TTC549 (cell line): ENCODE measurements around the gene COA5.

ENCODE experiments used
- FAIRE-seq: peaks from 2 replicates; lab custom pipeline; 2012; peaks lifted over from hg19 to GRCh38; lab: Jason Lieb, UNC

Gene COA5

GRCh38 chr2:98571121-98571701 is 37.1 kb downstream of the COA5 start:
- FAIRE-seq, result no peak

- FAIRE-seq, result no peak
Measured at GRCh38 chr2:98570356-98570755, 38.0 kb downstream of the COA5 start.

- FAIRE-seq, result no peak
Measured at GRCh38 chr2:98569915-98570314, 38.4 kb downstream of the COA5 start.

- FAIRE-seq, result no peak
Measured at GRCh38 chr2:98569197-98569793, 39.0 kb downstream of the COA5 start.

- FAIRE-seq, result no peak
Measured at GRCh38 chr2:98568161-98568956, 40.0 kb downstream of the COA5 start.

- FAIRE-seq, result no peak
Measured at GRCh38 chr2:98565941-98566340, 42.4 kb downstream of the COA5 start.

GRCh38 chr2:98565286-98565860 is 42.9 kb downstream of the COA5 start:
- no peak for FAIRE-seq

- FAIRE-seq, result no peak
Measured at GRCh38 chr2:98564541-98565132, 43.7 kb downstream of the COA5 start.

GRCh38 chr2:98563394-98563793 is 44.9 kb downstream of the COA5 start:
- no peak for FAIRE-seq

GRCh38 chr2:98561902-98562695 is 46.2 kb downstream of the COA5 start:
- no peak for FAIRE-seq

- FAIRE-seq, result no peak
Measured at GRCh38 chr2:98561018-98561417, 47.3 kb downstream of the COA5 start.

GRCh38 chr2:98560256-98560771 is 48.0 kb downstream of the COA5 start:
- FAIRE-seq, result no peak

GRCh38 chr2:98559581-98559980 is 48.7 kb downstream of the COA5 start:
- FAIRE-seq, result no peak

GRCh38 chr2:98558852-98559530 is 49.3 kb downstream of the COA5 start:
- no peak for FAIRE-seq

GRCh38 chr2:98556344-98557033 is 51.8 kb downstream of the COA5 start:
- no peak for FAIRE-seq

- no peak for FAIRE-seq
Measured at GRCh38 chr2:98555696-98556095, 52.6 kb downstream of the COA5 start.

GRCh38 chr2:98554116-98554861 is 54.0 kb downstream of the COA5 start:
- FAIRE-seq, result no peak

GRCh38 chr2:98552499-98553179 is 55.7 kb downstream of the COA5 start:
- FAIRE-seq, result no peak

- FAIRE-seq, result no peak
Measured at GRCh38 chr2:98551316-98551715, 57.0 kb downstream of the COA5 start.
